Suppressor macrophage treated with lipopolysaccharide for 1 hour (primary cell): ENCODE measurements around the gene SSTR1.

ENCODE experiments used
- DNase-seq, 3 donors: peaks; one replicate each; pipeline ENCODE4 v3.0.0-alpha.2; 2020 to 2022

Gene SSTR1

GRCh38 chr14:38203929-38204718 is 3.6 kb upstream of the SSTR1 start:
- DNase-seq: no peak

- DNase-seq: no peak
These were observed 3.0 kb upstream of the SSTR1 start for GRCh38 chr14:38204719-38205115.

GRCh38 chr14:38205119-38205813 is 2.4 kb upstream of the SSTR1 start:
- no peak for DNase-seq

- no peak for DNase-seq
These were observed 1.6 kb upstream of the SSTR1 start for GRCh38 chr14:38205949-38206665.

GRCh38 chr14:38206689-38207376 is 871 bp upstream of the SSTR1 start:
- DNase-seq: no peak

- DNase-seq: no peak
These were observed 348 bp upstream of the SSTR1 start for GRCh38 chr14:38207377-38207735.

GRCh38 chr14:38208618-38209562 is 1.2 kb downstream of the SSTR1 start:
- no peak for DNase-seq

- no peak for DNase-seq
These were observed 2.2 kb downstream of the SSTR1 start for GRCh38 chr14:38209572-38210557.

- no peak for DNase-seq
These were observed 3.0 kb downstream of the SSTR1 start for GRCh38 chr14:38210587-38211216.

- DNase-seq: no peak
These were observed 3.6 kb downstream of the SSTR1 start for GRCh38 chr14:38211255-38211735.

GRCh38 chr14:38212111-38212510 is 4.4 kb downstream of the SSTR1 start:
- no peak for DNase-seq

GRCh38 chr14:38213001-38213400 is 5.3 kb downstream of the SSTR1 start:
- no peak for DNase-seq

GRCh38 chr14:38217553-38217952 is 9.8 kb downstream of the SSTR1 start:
- DNase-seq: no peak

GRCh38 chr14:38221077-38221476 is 13.4 kb downstream of the SSTR1 start:
- no peak for DNase-seq

- no peak for DNase-seq
These were observed 16.6 kb downstream of the SSTR1 start for GRCh38 chr14:38224338-38224737.

GRCh38 chr14:38225946-38226345 is 18.2 kb downstream of the SSTR1 start:
- DNase-seq: no peak

- DNase-seq: no peak
These were observed 18.7 kb downstream of the SSTR1 start for GRCh38 chr14:38226366-38226765.

GRCh38 chr14:38233218-38233617 is 25.5 kb downstream of the SSTR1 start:
- no peak for DNase-seq

- no peak for DNase-seq
These were observed 30.6 kb downstream of the SSTR1 start for GRCh38 chr14:38238332-38238731.

- DNase-seq: no peak
These were observed 31.2 kb downstream of the SSTR1 start for GRCh38 chr14:38238878-38239277.
